Retinal pigment epithelial cell (primary cell): ENCODE measurements around the gene DOCK11.

ENCODE experiments used
- DNase-seq: peaks from one replicate; pipeline ENCODE4 v3.0.0-alpha.2; 2010; ENCODE audit warnings: low read depth
- H3K4me3 ChIP-seq: 2 replicates; pipeline ENCODE4 v1.5.1; 2011; ENCODE audit warnings: mild to moderate bottlenecking, low read length, control low read depth, moderate library complexity
- CTCF ChIP-seq: conservative IDR thresholded peaks from 2 replicates; pipeline ENCODE4 v1.5.1; 2011; ENCODE audit warnings: low read depth, low read length, control low read depth, inconsistent platforms

DOCK11 gene

GRCh38 chrX:118536204-118536603, 40.6 kb downstream of the DOCK11 start:
- no peak for DNase-seq
- H3K4me3 ChIP-seq, result no peak overlapping the region
- TF ChIP-seq CTCF, result no peak

GRCh38 chrX:118536687-118537461, 41.3 kb downstream of the DOCK11 start:
- DNase-seq, result no peak
- TF ChIP-seq CTCF, result peak; percentile 43
- no peak overlapping the region for H3K4me3 ChIP-seq

DNA sequence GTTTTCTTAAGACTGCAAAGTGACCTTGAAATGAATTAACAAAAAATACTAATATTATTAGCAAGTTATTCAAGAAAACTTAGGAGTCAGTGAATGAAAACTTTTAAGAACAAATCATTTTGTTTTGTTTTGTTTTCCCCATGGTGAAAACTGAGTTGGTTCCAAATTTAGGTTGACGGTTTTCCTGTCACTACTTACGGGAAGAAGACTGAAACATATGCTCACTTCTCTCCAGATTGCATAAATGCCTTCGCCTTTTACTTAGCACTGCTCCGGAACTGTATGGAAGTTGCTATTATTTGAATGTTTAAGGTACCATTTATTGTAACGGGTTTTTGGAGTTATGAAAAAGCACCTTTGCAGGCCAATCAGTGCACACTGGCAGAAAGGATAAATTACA, 42.8 kb downstream of the DOCK11 start:
- TF ChIP-seq CTCF, result no peak
- DNase-seq, result no peak
- no peak overlapping the region for H3K4me3 ChIP-seq

DNA sequence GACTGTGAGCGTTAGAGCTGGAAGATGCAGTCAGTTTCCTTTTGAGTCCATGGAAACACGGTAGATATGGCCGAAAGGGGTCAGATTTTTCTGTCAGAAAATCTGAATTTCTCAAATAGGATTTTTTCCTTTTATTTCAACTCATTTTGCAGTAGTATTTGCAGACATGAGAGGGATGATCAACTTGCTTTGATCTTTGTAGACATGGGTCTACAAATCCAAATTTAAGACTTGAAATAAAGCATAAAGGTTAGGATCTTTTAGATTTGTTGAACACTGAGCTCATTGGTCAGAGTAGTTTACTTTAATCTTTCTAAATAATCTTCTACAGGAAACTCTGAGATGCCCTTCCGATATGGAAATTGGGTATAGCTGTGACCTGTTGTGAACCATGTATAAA, 44.7 kb downstream of the DOCK11 start:
- DNase-seq, result no peak
- H3K4me3 ChIP-seq, result no peak overlapping the region
- no peak for TF ChIP-seq CTCF

DNA sequence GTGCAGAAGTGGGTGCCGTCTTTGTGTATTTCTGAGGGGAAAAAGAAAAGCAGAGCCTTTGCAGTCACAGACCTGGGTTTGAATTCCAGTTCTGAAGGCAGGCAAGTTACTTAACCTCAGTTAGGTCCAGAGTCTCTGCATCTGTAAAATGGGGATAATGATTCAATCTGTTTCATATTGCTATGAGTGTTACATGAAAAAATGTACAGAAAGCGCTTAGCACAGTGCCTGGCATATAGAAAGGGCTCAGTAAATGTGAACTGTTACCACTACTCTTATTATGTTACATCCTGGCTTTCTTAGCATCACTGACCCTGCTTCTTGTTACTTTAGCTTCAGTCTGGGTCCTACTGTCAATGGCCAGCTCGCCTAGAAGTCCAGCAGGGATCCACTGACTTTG, 45.9 kb downstream of the DOCK11 start:
- no peak overlapping the region for H3K4me3 ChIP-seq
- TF ChIP-seq CTCF, result no peak
- no peak for DNase-seq

DNA sequence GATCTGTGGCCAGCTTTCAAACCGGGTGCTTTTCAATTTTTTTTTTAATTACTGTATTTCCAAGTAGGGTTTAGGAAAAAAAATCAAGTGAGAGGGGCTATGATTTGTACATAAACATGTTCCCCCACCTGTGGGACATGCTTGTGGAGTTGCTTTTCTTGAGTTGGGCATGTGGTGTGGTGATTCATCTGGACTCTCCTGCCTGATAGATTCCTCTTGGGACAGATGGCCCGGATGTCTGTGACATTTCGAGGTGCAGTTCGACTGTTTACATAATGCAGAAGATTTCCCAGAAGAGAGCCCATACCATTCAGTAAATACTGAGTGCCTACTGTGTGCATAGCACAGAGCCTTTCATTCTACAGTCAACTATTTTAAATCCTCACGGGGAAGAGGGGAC, 49.9 kb downstream of the DOCK11 start:
- no peak for DNase-seq

More for the DNA sequence above, 49.9 kb downstream of the DOCK11 start:
- TF ChIP-seq CTCF, result no peak
- no peak overlapping the region for H3K4me3 ChIP-seq
